ENCODE measurements around the gene HSD17B12.

HSD17B12 gene

DNA sequence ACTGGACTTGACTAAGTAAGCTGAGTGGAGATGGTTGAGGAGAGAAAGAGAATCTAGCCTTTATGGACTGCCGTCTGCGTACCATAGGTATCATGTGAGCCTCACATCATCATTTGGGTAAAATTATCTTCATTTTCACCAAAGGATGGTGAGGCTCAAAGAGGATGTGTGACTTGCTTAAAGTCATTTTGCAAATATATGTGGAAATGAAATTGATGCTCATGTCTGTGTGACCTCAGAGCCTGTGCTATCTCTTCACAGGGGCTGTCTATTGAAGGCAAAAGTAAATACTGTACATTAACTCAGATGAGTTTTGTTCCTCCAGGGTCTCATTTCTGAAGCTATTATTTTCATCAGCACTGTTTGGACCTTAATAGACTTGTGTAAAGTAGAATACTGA is 116.8 kb downstream of the HSD17B12 start:
- no peak for DNase-seq (ENCODE audit: low read depth in 2 of 2, low spot score in 1 of 2)

GRCh38 chr11:43797866-43798265 is 117.3 kb downstream of the HSD17B12 start:
- DNase-seq (ENCODE audit: low read depth in 2 of 2, low spot score in 1 of 2): no peak

DNA sequence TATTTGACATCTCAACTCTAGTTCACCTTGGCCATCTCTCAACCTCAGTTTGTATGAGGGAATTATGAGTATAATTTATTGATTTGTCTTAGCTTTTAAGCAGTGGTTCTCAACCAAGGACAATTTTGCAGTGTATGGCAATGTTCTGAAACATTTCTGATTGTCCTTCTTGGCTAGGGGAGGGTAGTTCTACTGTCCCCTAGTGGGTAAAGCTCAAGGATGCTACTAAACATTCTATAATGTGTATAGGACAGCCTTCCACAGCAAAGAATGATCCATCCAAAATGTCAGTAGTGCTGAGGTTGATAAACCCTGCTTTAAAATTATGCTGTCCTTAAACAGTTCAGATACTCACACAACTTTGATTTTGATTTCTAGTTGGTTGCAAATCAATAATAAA is 122.0 kb downstream of the HSD17B12 start:
- DNase-seq (ENCODE audit: low read depth in 2 of 2, low spot score in 1 of 2): no peak

DNA sequence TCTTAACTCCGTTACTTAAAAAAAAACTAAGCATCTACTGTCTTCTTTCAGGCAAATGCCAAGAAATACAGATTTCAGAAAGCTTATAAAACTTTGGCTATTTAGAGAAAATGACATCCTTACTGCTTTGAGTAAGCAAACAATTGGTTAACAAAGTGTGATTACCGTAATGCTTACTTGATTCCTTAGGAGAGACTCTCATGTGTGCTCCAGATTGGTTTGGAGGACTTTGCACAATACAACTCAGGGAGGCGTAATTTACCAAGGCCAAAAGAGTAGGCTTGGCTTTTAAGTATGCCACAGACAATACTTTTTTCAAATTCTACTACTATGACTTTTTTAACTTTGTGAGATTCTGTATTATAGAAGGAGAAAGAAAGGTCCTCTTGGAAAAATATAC is 123.2 kb downstream of the HSD17B12 start:
- no peak for DNase-seq (ENCODE audit: low read depth in 2 of 2, low spot score in 1 of 2)

GRCh38 chr11:43806976-43807375 is 126.4 kb downstream of the HSD17B12 start:
- DNase-seq (ENCODE audit: low read depth in 2 of 2, low spot score in 1 of 2): no peak

DNA sequence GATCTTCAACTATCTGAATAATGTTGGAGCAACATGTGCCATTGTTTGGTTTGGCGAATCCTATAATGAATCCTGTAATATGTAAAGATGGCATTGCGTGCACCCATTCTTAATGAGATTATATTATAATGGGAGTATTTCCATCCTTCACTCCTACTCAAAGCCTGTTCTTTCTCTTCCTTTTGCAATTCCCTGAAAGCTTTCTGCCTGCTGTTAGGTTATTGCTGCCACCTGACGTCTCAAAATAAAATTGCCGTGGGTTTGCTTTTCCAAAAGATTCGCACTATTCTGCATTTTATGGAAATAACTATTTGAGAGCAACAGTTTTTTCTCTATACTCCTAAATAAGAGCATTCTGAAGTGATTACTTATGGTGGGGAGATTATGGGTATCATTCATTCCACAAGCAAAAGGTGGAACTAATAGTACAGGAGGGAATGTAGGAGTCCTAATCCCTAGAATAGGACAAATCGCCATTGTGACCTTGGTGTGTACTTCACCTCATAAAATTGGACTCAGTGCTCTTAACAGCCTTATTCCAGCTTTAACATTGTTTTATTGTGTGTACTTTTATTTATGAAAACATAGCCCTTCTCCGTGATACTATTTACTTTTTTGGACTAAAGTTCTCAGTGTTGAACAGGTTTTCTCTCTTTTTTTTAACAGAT is 130.5 kb downstream of the HSD17B12 start:
- no peak for DNase-seq (ENCODE audit: low read depth in 2 of 2, low spot score in 1 of 2)

- DNase-seq (ENCODE audit: low read depth in 2 of 2, low spot score in 1 of 2): no peak
Measured at GRCh38 chr11:43812471-43812870, 131.9 kb downstream of the HSD17B12 start.

GRCh38 chr11:43818220-43818619 is 137.7 kb downstream of the HSD17B12 start:
- DNase-seq (ENCODE audit: low read depth in 2 of 2, low spot score in 1 of 2): no peak

DNA sequence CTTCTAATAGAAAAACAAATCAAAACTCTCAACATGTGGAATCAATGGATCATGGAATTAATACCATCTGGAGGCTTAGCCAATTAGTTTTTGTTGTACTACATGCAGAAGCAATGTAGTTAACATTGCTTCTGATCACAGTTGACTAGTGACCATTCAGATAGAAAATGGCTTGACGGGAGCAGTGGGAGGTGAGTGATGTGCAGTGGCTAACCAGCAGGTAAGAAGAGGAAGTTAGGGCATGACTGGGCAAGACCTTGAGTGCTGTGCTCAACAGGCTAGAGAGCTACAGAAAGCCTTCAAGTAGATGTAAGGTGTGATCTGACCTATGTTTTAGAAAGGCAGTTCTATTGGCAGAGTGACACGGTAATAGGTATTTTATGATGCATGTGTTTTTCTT is 139.4 kb downstream of the HSD17B12 start:
- no peak for DNase-seq (ENCODE audit: low read depth in 2 of 2, low spot score in 1 of 2)

DNA sequence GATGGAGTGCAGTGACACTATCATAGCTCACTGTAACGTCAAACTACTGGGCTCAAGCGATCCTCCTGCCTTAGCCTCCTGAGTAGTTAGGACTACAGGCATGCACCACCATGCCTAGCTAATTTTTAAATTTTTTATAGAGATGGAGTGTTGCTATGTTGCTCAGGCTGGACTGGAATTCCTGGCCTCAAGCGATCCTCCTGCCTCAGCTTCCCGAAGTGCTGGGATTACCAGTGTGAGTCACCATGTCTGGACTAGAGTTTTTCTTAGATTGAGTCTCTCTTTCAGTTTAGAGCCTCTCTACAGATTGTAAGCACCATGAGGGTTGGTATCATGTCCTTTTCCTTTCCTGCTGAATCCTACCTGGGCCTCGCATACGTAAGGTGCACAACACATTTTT is 142.8 kb downstream of the HSD17B12 start:
- DNase-seq (ENCODE audit: low read depth in 2 of 2, low spot score in 1 of 2): no peak

DNA sequence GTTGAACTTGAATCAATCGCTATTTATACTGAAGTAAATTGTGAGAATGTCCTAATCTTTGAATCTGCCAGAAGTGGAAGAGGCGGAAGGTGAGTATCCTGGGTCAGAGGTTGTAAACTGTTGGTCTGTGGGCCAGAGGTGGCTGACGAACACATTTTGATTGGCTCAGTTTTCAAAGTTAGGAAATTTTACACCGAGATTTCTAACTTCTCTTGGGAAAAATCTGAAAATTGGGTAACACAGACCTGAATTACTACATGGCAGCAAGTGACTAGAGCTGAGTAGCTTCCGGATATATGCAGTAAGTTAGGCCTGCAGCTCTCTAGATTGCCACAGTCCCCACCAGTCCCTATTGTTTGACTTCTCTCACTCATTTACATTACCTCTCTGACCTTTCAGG is 143.3 kb downstream of the HSD17B12 start:
- DNase-seq (ENCODE audit: low read depth in 2 of 2, low spot score in 1 of 2): no peak

DNA sequence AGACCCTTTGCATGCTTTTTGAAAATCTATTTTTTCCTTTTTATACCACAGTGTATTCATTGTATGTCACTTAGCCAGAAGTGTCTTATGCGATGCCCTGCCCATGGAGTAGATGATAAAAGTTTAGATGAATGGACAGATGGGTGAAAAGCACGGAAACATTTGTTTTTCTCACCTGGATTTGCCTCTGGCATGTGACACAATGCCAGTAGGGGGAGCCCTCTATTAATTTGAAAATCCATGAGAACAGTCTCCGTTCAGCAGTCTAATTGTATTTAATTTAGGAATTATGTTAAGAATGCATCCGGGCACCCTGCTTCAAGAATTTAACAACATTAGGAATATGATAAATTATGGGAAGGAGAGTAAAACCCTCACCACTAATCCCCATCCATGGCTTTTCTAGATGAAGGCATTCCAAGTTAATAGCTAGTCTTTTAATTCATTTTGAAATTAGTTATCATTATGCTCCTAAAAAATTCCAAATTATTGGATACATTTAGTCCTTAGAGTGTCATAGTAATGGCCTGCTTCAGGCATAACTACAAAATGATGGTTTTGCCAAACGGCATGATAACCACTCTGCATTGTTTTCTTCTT is 144.8 kb downstream of the HSD17B12 start:
- no peak for DNase-seq (ENCODE audit: low read depth in 2 of 2, low spot score in 1 of 2)

- DNase-seq (ENCODE audit: low read depth in 2 of 2, low spot score in 1 of 2): no peak
Measured at GRCh38 chr11:43830928-43831440, 150.4 kb downstream of the HSD17B12 start.

DNA sequence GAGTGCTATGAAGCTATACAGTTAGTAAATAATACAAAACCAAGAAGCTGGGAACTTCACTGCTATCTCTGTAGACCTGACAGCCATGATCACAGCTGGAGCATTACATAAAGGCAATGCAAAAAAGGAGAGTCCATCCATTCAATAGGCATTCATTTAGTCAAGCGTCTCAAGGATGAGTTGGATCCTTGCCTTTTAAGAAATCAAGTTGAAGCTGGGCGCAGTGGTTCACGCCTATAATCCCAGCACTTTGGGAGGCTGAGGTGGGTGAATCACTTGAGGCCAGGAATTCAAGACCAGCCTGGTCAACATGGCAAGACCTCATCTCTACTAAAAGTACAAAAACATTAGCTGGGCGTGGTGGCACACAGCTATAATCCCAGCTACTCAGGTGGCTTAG is 152.0 kb downstream of the HSD17B12 start:
- no peak for DNase-seq (ENCODE audit: low read depth in 2 of 2, low spot score in 1 of 2)

DNA sequence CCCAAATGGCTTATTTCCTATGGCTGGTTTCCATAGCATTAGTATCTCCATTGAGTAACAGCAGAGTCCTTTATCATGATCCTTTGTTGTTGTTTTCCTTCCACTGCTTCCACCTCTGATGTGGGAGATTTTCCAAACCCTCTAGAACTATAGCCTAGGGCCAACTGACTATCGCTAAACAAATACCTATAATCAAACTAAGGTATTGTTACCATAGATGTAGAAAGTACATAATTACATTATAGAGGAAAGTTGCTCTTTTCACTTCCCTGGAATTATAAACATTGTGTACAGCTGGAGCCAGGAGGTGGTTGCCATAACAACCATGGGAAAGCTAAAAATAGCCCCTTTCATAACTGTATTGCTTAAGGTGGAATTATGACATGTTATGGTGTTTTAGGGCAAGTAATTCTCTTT is 153.1 kb downstream of the HSD17B12 start:
- DNase-seq (ENCODE audit: low read depth in 2 of 2, low spot score in 1 of 2): no peak

DNA sequence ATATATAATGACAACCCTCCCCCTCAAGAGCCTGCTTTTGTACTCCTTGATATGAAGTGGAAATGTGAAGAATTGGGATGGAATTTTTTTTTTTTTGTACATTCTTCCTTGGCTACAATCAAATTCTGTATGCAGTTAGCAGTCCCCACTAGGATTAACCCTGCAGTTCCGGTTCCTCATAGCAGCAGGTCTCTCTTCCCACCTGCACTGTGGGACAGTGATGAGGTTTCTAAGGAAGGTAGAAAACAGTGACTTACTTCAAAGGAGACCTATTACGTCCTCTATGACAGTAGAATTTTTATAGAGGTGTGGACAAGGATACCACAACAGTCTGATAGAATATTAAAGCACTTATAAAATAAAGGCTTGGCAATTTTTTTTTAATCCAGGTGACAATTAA is 153.7 kb downstream of the HSD17B12 start:
- DNase-seq (ENCODE audit: low read depth in 2 of 2, low spot score in 1 of 2): no peak

GRCh38 chr11:43835104-43835503 is 154.6 kb downstream of the HSD17B12 start:
- no peak for DNase-seq (ENCODE audit: low read depth in 2 of 2, low spot score in 1 of 2)

- no peak for DNase-seq (ENCODE audit: low read depth in 2 of 2, low spot score in 1 of 2)
Measured at GRCh38 chr11:43837879-43838278, 157.3 kb downstream of the HSD17B12 start.

DNA sequence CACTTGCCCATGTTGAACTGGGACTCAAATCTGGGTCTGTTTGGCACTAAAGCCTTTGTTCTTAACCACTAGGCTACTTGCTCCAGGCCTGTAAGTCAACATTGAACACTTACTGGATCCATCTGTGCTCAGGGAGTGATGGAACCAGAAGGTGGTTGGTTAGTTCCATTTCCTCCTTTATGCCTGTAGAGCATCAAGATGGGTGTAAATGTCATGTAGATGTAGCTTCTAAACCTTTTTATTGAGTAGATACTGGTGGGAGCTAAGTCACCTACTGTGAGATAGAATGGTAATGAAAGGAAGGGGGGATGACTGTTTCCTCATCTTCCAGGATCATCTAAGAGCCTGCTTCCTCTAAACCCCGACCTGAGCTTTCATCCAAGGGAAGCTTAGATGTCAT is 161.5 kb downstream of the HSD17B12 start:
- no peak for DNase-seq (ENCODE audit: low read depth in 2 of 2, low spot score in 1 of 2)

- DNase-seq (ENCODE audit: low read depth in 2 of 2, low spot score in 1 of 2): no peak
Measured at GRCh38 chr11:43845816-43846215, 165.3 kb downstream of the HSD17B12 start.

DNA sequence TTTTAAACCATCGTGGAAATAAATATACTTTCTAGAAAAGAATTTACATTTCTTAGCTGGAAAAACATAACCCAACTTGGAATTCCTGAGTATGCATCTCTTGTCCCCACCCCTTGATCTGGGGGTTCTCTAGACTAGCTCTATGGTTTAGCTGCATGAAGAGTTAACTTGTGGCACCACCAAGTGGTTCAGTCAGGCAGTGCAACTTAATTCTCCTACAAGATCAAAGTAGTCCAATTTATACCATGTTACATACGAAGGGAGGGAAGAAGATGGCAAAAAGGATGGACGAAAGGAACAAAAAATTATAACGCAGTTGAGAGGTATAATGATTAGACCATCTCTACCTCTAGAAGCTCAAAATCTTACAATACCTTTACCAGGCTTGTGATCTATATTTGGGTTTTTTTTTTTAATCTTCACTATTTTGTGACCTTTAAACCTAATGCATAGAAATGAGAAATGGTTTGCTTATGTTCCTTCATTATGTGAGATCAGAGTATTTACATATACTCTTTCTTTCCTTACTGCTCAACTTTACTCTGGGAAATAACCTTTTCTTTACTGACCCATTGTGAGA is 171.6 kb downstream of the HSD17B12 start:
- no peak for DNase-seq (ENCODE audit: low read depth in 2 of 2, low spot score in 1 of 2)

GRCh38 chr11:43853781-43854180 is 173.2 kb downstream of the HSD17B12 start:
- DNase-seq (ENCODE audit: low read depth in 2 of 2, low spot score in 1 of 2): no peak

- no peak for DNase-seq (ENCODE audit: low read depth in 2 of 2, low spot score in 1 of 2)
Measured at GRCh38 chr11:43856993-43857392, 176.5 kb downstream of the HSD17B12 start.

Measured in stimulated activated CD8-positive, alpha-beta memory T cell treated with anti-CD3 and anti-CD28 coated beads, Interleukin-4, amount 100 ng/mL, for 1 hour (primary cell).